ENCODE measurements around the gene SOAT2.

DNA sequence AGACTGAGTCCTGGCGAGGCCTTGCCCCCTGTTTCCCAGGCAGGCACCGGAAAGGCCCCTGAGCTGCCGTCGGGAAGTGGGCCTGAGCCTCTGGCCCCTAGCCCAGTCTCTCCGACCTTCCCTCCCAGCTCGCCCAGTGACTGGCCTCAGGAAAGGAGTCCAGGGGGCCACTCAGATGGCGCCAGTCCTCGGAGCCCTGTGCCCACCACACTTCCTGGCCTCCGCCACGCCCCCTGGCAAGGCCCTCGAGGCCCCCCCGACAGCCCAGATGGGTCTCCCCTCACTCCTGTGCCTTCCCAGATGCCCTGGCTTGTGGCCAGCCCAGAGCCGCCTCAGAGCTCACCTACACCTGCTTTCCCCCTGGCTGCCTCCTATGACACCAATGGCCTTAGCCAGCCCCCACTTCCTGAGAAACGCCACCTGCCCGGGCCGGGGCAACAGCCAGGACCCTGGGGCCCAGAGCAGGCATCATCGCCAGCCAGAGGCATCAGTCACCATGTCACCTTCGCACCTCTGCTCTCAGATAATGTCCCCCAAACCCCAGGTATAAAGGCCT, 42.5 kb upstream of the SOAT2 start:
- TF ChIP-seq CTCF (IDR thresholded peaks at IDR 0.05; ENCODE audit: extremely low read depth in 1 of 2, insufficient read depth in 1 of 2, low read depth in 1 of 2, low read length in 2 of 2) (no peak), EZH2 (IDR thresholded peaks at IDR 0.05; ENCODE audit: borderline replicate concordance, low read depth, low read length, severe bottlenecking) (no peak), POLR2AphosphoS5 (IDR thresholded peaks at IDR 0.05; ENCODE audit: insufficient read depth, low read depth, low read length) (no peak), JUN (IDR thresholded peaks at IDR 0.05; ENCODE audit: borderline replicate concordance, insufficient read depth, insufficient read length, low read depth) (no peak)

Measured in endothelial cell of umbilical vein (primary cell).